Progenitor cell of endocrine pancreas (in vitro differentiated cells): ENCODE measurements around the gene ATP6V0C. TPM values are rescaled to one million over a fixed set of nuclear protein-coding genes. Genes with fewer than 3 reads are reported as not detected.
"Not testable (repeated sequence)": the region's sequence is repeated elsewhere in the genome, so short reads cannot be mapped to it uniquely, and the experiment has no call there.

Source experiments
- DNase-seq: peaks from one replicate; pipeline ENCODE4 v3.0.0; 2021; ENCODE audit warnings: low spot score; ENCODE audit not compliant: unreplicated experiment
- H3K27ac Mint-ChIP-seq: 2 replicates; pipeline ENCODE4 v1.8.0; 2021; ENCODE audit warnings: mild to moderate bottlenecking, moderate library complexity, mixed read lengths
- H3K27me3 Mint-ChIP-seq: 2 replicates; pipeline ENCODE4 v1.8.0; 2021; ENCODE audit warnings: mixed read lengths
- H3K36me3 Mint-ChIP-seq: 2 replicates; pipeline ENCODE4 v1.8.0; 2022; ENCODE audit warnings: mixed read lengths; ENCODE audit not compliant: insufficient read depth
- H3K4me1 Mint-ChIP-seq: 2 replicates; pipeline ENCODE4 v1.8.0; 2021; ENCODE audit warnings: low read depth, mixed read lengths
- H3K4me3 Mint-ChIP-seq: 2 replicates; pipeline ENCODE4 v1.8.0; 2021; ENCODE audit warnings: low read depth, mild to moderate bottlenecking, moderate library complexity, mixed read lengths
- H3K9me3 Mint-ChIP-seq: 2 replicates; pipeline ENCODE4 v1.8.0; 2021; ENCODE audit warnings: low read depth, mixed read lengths
- CTCF ChIP-seq: fragments of 200-600 bp; sonication (generic); IDR thresholded peaks from one replicate; pipeline ENCODE4 v1.5.0; 2021; ENCODE audit warnings: antibody characterized with exemption, mild to moderate bottlenecking; ENCODE audit not compliant: unreplicated experiment
- microRNA-seq: library from miRNA; unstranded; fragments of <30 nt; microRNA quantifications from one replicate; pipeline ENCODE4 v1.1.0, GENCODE V29; 2020; ENCODE audit warnings: borderline number of aligned reads; ENCODE audit not compliant: unreplicated experiment
- total RNA-seq: library from RNA; stranded (reverse); gene quantifications from 2 replicates; pipeline ENCODE4 v1.2.1, GENCODE V29; 2021

The ATP6V0C gene
- total RNA-seq, 1 donor from 2014 or later: 169 TPM

- not testable (repeated sequence) for H3K36me3 Mint-ChIP-seq, H3K4me1 Mint-ChIP-seq, H3K4me3 Mint-ChIP-seq
These were observed 36.6 kb downstream of the ATP6V0C start for GRCh38 chr16:2550283-2550878.

GRCh38 chr16:2551420-2551889 is 37.7 kb downstream of the ATP6V0C start:
- peak overlapping the region; percentile 85 for H3K27ac Mint-ChIP-seq
- not testable (repeated sequence) for H3K4me1 Mint-ChIP-seq, DNase-seq, H3K9me3 Mint-ChIP-seq, H3K36me3 Mint-ChIP-seq, H3K27me3 Mint-ChIP-seq, H3K4me3 Mint-ChIP-seq
- peak; percentile 55 for TF ChIP-seq CTCF

More at GRCh38 chr16:2550283-2550878, 36.6 kb downstream of the ATP6V0C start:
- H3K9me3 Mint-ChIP-seq, H3K27me3 Mint-ChIP-seq, H3K27ac Mint-ChIP-seq, DNase-seq: not testable (repeated sequence)

GRCh38 chr16:2554709-2555425 is 41.1 kb downstream of the ATP6V0C start:
- H3K4me3 Mint-ChIP-seq, DNase-seq, H3K4me1 Mint-ChIP-seq, H3K9me3 Mint-ChIP-seq, H3K36me3 Mint-ChIP-seq, H3K27ac Mint-ChIP-seq, H3K27me3 Mint-ChIP-seq: not testable (repeated sequence)

- H3K4me3 Mint-ChIP-seq, H3K27me3 Mint-ChIP-seq, H3K36me3 Mint-ChIP-seq, H3K27ac Mint-ChIP-seq, H3K9me3 Mint-ChIP-seq, DNase-seq, H3K4me1 Mint-ChIP-seq: not testable (repeated sequence)
These were observed 43.4 kb downstream of the ATP6V0C start for GRCh38 chr16:2557150-2557549.

GRCh38 chr16:2560131-2560797 is 46.5 kb downstream of the ATP6V0C start:
- H3K4me3 Mint-ChIP-seq, H3K27ac Mint-ChIP-seq, H3K27me3 Mint-ChIP-seq, DNase-seq, H3K9me3 Mint-ChIP-seq, H3K36me3 Mint-ChIP-seq, H3K4me1 Mint-ChIP-seq: not testable (repeated sequence)

- H3K4me1 Mint-ChIP-seq, H3K36me3 Mint-ChIP-seq, H3K9me3 Mint-ChIP-seq, H3K27me3 Mint-ChIP-seq, H3K27ac Mint-ChIP-seq, H3K4me3 Mint-ChIP-seq: not testable (repeated sequence)
- peak; percentile 51 for DNase-seq
- peak; percentile 57 for TF ChIP-seq CTCF
These were observed 47.0 kb downstream of the ATP6V0C start for GRCh38 chr16:2560798-2561133.

- H3K4me3 Mint-ChIP-seq, H3K36me3 Mint-ChIP-seq, H3K4me1 Mint-ChIP-seq, DNase-seq, H3K27me3 Mint-ChIP-seq, H3K9me3 Mint-ChIP-seq, H3K27ac Mint-ChIP-seq: not testable (repeated sequence)
These were observed 53.8 kb downstream of the ATP6V0C start for GRCh38 chr16:2567506-2567905.

- H3K4me3 Mint-ChIP-seq, H3K27me3 Mint-ChIP-seq, DNase-seq, H3K36me3 Mint-ChIP-seq, H3K27ac Mint-ChIP-seq, H3K4me1 Mint-ChIP-seq, H3K9me3 Mint-ChIP-seq: not testable (repeated sequence)
These were observed 54.8 kb downstream of the ATP6V0C start for GRCh38 chr16:2568573-2568972.

Small RNAs within 50 kb of the gene (microRNA-seq; reads per million reads assigned to microRNA genes)
- not detected for gene MIR3178
- not detected for gene MIR6768

Other genes with a start within 250 kb of the ATP6V0C start
- gene RNPS1, start 245.8 kb upstream of the ATP6V0C start, total RNA-seq: 231 and 237 TPM in 2 replicates
- gene ABCA3, start 173.2 kb upstream of the ATP6V0C start, total RNA-seq: 6.9 and 7.6 TPM in 2 replicates
- gene CCNF, start 84.5 kb upstream of the ATP6V0C start, total RNA-seq: 26.5 and 27.8 TPM in 2 replicates
- gene TEDC2, start 53.8 kb upstream of the ATP6V0C start, total RNA-seq: 27.4 and 32.2 TPM in 2 replicates
- 2.4 and 2.5 TPM in 2 replicates for gene NTN3, start 42.7 kb upstream of the ATP6V0C start, total RNA-seq
- 23.3 and 23.8 TPM in 2 replicates for gene TBC1D24, start 38.8 kb upstream of the ATP6V0C start, total RNA-seq
- 38.7 and 40.8 TPM in 2 replicates for gene AMDHD2, start 6.4 kb downstream of the ATP6V0C start, total RNA-seq
- gene CEMP1, start 17.5 kb downstream of the ATP6V0C start, total RNA-seq: 0.58 and 0.62 TPM in 2 replicates
- 45.0 and 45.1 TPM in 2 replicates for gene PDPK1, start 24.1 kb downstream of the ATP6V0C start, total RNA-seq
- 21.4 and 24.5 TPM in 2 replicates for gene KCTD5, start 168.6 kb downstream of the ATP6V0C start, total RNA-seq
- gene PRSS27, start 206.3 kb downstream of the ATP6V0C start, total RNA-seq: 6.3 and 6.6 TPM in 2 replicates
- 817 and 838 TPM in 2 replicates for gene SRRM2, start 238.7 kb downstream of the ATP6V0C start, total RNA-seq